Measurements from ENCODE around the gene KLHL33.
A peak's percentile ranks its signal among the peaks of the same experiment; 100 is the strongest.

The KLHL33 gene, protein sequence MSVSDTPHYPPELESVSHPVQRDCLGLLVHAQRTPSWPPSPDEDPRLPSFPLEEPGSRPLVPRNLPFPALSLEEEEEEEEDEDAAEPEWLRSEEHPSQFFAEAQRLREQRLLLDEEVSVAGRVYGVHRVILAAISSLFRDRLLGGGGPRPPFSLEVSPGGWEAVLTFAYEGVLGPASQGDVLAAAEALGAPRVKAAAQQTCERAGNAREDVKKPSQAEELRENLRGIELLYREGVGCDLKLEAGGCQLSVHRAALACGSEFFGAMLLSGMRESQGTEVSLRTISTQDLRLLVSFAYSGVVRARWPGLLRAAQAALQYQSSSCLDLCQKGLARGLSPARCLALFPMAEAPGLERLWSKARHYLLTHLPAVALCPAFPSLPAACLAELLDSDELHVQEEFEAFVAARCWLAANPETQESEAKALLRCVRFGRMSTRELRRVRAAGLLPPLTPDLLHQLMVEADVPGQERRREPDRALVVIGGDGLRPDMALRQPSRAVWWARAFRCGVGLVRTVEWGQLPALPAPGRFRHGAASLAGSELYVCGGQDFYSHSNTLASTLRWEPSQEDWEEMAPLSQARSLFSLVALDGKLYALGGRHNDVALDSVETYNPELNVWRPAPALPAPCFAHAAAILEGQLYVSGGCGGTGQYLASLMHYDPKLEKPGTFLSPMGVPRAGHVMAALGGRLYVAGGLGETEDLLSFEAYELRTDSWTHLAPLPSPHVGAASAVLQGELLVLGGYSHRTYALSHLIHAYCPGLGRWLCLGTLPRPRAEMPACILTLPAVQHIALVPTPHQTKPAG

DNA sequence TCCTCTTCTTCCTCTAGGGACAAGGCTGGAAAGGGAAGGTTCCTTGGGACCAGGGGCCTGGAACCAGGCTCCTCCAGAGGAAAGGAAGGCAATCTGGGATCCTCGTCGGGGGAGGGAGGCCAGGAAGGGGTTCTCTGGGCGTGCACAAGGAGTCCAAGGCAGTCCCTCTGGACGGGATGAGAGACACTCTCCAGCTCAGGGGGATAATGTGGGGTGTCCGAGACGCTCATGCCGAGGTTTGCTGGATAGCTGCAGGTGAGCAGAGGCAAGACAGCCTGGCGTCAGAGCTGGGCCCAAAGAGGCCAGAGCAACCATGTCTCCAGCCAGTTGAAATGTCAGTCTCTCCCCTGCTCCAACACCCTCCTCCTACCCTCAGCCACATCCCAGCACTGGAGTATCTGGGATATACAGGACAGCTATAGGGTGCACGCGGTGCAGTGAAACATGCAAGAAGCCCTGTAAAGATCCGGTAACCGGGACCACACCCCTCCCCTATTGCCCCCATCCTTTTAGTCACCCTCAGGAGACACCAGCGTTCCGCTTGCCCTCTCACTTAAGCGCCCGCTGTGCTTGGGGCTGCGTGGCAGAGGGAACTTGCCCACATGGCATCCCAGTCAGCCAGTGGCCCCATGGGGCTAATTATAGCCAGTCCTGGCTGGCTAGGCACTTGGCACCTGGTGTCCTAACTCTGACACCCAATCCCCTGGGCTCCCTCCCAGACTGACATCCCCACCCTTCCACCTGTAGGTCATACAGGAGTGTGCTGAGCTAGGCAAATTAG, at the start of gene KLHL33:
TSS of gene KLHL33 (minus strand) at position 585 of the 781 bp plus-strand sequence. CDS start at position 230, 355 bp downstream.
- DNase-seq = no peak

DNA sequence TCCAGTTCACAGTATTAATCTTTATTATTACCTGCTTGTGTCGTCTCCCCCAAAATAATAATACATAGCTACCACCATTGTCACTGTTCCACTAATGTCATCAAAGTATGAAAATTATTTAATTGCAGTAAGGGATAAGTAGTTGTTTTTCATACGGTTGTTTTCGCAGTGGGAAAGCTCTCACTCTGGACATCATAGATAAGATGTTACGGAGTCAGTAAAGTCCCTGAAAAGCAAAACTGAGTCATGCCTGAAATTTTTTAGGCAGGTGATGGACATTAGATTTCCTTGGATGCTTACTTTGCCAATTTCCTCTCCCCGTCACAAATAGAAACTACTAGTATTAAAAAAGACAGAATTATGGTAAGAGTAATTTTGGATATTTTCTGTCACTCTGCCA, 46.4 kb upstream of the KLHL33 start:
- no peak for DNase-seq

DNA sequence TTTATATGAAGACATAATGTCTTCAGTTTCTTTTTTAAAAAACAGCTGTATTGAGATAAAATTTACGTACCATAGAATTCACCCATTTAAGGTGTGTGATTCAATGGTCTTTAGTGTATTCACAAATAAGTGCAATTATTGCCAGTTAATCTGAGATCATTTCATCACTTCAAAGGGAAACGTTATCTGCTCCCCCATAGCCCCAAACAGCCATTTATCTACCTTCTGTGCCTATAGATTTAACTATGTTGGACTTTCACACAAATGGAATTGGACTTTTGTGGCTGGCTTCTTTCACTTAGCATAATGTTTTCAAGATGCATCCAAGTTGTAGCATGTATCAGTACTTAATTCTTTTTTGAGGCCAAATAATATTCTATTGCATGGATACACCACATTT, 42.9 kb upstream of the KLHL33 start:
- DNase-seq = no peak

- DNase-seq = peak; percentile 43
Observed at GRCh38 chr14:20477211-20477876, 41.4 kb upstream of the KLHL33 start.

- no peak for DNase-seq
Observed at GRCh38 chr14:20476776-20477175, 40.8 kb upstream of the KLHL33 start.

GRCh38 chr14:20472536-20473169, 36.7 kb upstream of the KLHL33 start:
- no peak for DNase-seq

DNA sequence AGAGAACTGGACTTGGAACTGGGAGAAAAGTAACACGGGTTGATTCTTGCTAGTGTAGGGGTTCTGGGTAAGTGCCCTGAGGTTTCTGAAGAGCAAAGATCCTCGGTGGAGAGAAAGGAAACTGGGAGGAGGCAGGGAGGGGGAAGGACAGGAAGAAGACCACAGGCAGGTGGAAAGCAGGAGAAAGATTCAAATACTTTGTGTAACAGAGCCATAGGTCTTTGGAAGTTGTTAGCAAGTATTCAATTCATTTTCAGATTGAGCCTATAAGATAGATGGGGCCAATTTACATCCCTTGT, 34.6 kb upstream of the KLHL33 start:
- DNase-seq = peak; percentile 23

- peak; percentile 87 for DNase-seq
Observed at GRCh38 chr14:20469890-20470602, 34.1 kb upstream of the KLHL33 start.

DNA sequence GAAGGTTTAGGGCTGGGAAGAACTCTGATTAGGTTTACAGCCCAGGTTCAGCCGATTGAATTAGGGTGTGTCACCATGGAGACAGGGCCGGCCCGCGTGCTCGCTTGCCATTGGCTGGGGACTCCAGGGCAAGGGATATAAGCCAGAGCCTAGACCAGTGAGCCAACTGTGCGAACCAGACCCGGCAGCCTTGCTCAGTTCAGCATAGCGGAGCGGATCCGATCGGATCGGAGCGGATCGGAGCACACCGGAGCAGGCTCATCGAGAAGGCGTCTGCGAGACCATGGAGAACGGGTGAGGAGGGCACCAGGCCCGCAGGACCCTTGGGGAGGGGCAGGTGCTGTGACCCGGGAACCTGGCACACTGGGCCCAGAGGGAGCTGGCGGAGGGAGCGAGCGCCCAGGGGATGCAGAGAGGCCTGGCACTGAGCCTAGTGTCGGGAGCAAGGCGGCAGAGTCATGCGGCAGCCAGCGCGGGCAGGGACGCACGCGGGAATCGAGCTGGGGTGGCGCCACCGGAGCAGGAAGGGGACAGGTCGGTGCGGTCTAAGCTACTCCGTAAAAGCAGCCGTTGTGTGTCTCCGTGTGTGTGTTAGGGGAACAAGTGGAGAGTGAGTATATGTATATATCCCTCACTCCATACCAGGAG, 33.4 kb upstream of the KLHL33 start, which contains the start of gene PNP:
TSS of gene PNP (plus strand) at position 165 of the 648 bp plus-strand sequence. CDS start at position 284, 119 bp downstream.
- peak; percentile 97 for DNase-seq

DNA sequence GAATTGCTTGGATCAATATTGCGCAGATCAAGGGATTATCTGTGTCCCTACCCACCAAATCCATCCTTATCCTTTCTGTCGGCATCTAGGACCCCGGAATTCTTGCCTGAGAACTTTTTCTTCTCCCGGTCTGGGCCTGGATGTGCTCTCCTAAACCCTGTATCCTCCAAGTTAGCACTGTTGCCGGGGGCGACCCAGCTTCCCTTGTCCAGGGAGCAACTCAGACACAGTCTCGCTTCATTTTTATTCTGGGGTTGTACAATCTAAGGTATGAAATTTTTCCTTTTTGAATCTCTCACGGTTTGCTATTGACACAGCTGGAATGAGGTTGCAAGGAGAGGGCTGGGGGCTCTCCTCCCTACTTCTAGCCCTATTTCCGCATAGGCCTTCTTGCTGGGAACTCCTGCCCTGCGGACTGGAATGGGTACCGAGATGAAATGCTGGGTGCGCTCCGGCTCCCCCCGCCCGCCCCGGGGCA, 32.8 kb upstream of the KLHL33 start:
- no peak for DNase-seq

DNA sequence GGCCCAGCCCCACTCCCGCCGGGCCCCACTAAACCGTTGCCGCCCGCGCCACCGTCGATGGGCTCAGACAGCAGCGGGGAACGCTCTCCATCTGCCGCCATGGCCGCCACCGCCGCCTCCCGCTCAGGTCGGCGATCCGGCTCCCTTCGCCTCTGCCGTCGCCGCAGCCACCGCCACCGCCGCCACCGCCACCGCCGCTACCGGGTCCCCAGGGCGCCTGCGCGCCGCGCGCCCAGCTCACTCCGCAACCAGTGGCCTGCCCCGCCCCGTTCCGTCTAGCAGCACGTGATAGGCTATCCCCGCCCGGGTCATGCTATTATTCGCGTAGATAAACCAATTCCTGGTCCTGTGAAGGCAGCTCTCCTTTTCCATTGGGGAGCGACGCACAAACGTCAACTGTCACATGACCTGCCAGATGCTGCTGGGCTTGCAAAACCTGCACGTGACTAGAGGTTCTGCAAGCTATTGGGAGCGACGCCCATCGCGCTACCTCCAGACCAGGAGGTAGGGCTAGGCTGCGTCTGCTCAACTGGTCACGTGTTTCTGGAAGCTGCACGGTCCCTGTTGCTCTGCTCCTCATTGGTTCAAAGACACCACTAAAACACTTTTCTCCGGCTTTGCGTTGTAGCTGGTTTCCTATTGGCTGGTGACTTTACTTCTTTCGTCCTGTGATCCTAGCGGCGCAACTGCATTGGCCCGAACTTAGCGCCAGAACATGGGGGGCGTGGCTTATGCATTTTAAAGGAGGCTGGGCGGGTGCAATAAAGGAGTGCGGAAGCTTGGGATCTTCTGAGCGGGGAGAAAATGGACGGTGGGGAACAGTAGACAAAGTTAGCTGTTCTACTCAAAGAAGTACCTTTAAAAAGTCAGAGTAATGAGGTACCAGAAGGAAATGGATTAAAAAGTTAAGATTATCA, 25.5 kb upstream of the KLHL33 start, which contains the start of gene PIP4P1:
TSS of gene PIP4P1 (minus strand) at position 210 of the 917 bp plus-strand sequence. CDS start at position 101, 109 bp downstream.
- DNase-seq = peak; percentile 99

- DNase-seq = peak; percentile 40
Observed at GRCh38 chr14:20460458-20461224, 24.7 kb upstream of the KLHL33 start.

GRCh38 chr14:20458031-20458789, 22.2 kb upstream of the KLHL33 start:
- DNase-seq = no peak

GRCh38 chr14:20456971-20457370, 21.0 kb upstream of the KLHL33 start:
- DNase-seq = no peak

DNA sequence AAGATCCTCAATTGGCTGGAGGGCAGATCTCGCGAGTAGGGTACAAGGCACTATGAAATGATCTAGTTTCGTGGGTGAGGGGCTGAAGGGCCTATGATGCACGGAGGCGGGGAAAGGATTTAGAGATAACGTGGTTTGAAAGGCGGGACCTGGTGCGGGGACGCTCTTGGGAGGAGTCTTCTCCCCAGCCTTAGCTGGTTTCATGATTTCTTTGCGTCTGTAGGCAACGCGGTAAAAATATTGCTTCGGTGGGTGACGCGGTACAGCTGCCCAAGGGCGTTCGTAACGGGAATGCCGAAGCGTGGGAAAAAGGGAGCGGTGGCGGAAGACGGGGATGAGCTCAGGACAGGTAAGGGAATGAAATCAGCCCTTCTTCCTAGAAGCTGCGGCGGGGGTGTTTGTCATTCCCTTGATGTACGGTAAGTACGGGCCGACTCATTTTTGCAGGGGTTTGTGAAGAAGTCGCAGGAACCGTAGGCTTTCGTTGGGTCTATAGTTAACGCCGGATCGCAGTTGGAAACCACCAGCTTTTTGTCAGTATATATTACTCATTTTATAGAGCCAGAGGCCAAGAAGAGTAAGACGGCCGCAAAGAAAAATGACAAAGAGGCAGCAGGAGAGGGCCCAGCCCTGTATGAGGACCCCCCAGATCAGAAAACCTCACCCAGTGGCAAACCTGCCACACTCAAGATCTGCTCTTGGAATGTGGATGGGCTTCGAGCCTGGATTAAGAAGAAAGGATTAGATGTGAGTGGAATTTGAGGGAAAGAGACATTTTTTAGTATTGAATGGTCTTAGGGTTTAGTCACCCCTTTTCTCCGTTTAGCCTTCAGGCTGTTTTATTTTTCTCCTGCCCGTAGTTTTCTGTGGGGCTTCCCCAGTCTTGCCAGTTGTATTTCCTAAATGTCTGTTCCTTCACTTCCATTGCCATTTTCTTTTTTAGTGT, 19.7 kb upstream of the KLHL33 start:
- DNase-seq = peak; percentile 83

DNA sequence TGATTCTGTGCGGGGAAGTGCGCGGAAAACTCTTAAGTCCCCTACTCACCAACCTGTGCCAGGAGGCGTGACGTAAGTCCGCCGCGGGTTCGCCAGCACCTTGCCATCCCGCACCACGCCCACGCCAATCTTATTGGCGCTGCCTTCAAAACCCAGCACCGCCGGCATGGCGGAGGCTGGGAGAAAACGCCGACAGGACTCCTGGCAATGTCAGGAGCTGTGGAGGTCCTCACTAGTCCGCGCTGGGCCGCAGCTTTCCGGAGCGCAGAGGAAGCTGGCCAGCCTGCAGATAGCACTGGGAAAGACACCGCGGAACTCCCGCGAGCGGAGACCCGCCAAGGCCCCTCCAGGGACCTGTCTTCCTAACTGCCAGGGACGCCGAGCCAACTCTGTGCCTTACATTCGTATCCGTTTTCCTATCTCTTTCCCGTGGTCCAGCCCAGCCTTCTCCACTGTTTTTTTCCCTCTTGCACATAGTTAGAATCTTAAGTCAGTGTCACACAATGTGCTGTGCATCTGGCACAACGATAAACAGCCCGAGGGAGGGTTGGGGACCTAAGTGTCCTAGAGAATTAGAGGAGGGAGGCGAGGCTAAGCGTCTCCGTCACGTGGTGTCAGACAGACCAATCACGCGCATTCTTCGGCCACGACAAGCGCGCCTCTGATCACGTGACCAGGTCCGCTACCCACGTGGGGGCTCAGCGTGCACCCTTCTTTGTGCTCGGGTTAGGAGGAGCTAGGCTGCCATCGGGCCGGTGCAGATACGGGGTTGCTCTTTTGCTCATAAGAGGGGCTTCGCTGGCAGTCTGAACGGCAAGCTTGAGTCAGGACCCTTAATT, 18.8 kb upstream of the KLHL33 start, which contains the start of the genes APEX1 and OSGEP:
TSS of gene APEX1 (plus strand) at position 711 of the 839 bp plus-strand sequence. CDS start 420 bp downstream, outside the sequence.
TSS of gene OSGEP (minus strand) at position 297 of the 839 bp plus-strand sequence. CDS start at position 168, 129 bp downstream.
- peak; percentile 99 for DNase-seq
